Breast epithelium (tissue), 4 donors: ENCODE data around the gene ZNF169. TPM values are rescaled to one million over a fixed set of nuclear protein-coding genes. Genes with fewer than 3 reads are reported as not detected.
"Not testable (repeated sequence)": the region's sequence is repeated elsewhere in the genome, so short reads cannot be mapped to it uniquely, and the experiment has no call there.

Experiments used
- DNase-seq, 2 donors: peaks; one replicate each; pipeline ENCODE4 v3.0.0-alpha.2; 2019; ENCODE audit warnings: low spot score in 2 of 2
- H3K27ac ChIP-seq, 2 donors: fragments of 200-600 bp; sonication (generic) in 1 of 2; one replicate each; pipeline ENCODE4 v1.5.1; 2016 to 2019; ENCODE audit warnings: mild to moderate bottlenecking in 1 of 2
- H3K27me3 ChIP-seq, 2 donors: fragments of 200-600 bp; sonication (generic) in 1 of 2; one replicate each; pipeline versions ENCODE4 v1.5.1 to v1.6.0; 2017 to 2019; ENCODE audit warnings: control low read depth in 1 of 2, mild to moderate bottlenecking in 1 of 2
- H3K36me3 ChIP-seq: fragments of 200-600 bp; one replicate; pipeline ENCODE4 v1.5.1; 2019
- H3K4me1 ChIP-seq, 2 donors: fragments of 200-600 bp; sonication (generic); one replicate each; pipeline ENCODE4 v1.5.1; 2016 to 2019; ENCODE audit warnings: control low read depth in 1 of 2
- H3K4me3 ChIP-seq, 3 donors: fragments of 200-600 bp; sonication (generic); 1 replicate in 2 of 3; 2 replicates in 1 of 3; pipeline ENCODE4 v1.5.1; 2016 to 2019; ENCODE audit warnings: mild to moderate bottlenecking in 3 of 3, moderate library complexity in 2 of 3
- H3K9me3 ChIP-seq, 2 donors: fragments of 200-600 bp; sonication (generic) in 1 of 2; one replicate each; pipeline ENCODE4 v1.5.1; 2016 to 2019; ENCODE audit warnings: control low read depth in 1 of 2
- POLR2A ChIP-seq: fragments of 450-650 bp; IDR thresholded peaks from one replicate; pipeline ENCODE4 v1.6.1; 2016; ENCODE audit warnings: antibody characterized with exemption, mild to moderate bottlenecking, moderate library complexity
- POLR2AphosphoS5 ChIP-seq, 3 donors: sonication (generic); formaldehyde crosslinking; IDR thresholded peaks; one replicate each; pipeline ENCODE4 v1.6.1; 2017; ENCODE audit warnings: antibody characterized with exemption in 3 of 3
- intact Hi-C: fragments of 100-400 bp; cut with DNase I; formaldehyde crosslinking; loops from one replicate; pipeline ENCODE4 v1.15.1; 2023; ENCODE audit warnings: low total_unique reads
- total RNA-seq, 3 donors: library from RNA; depleted of rRNA; stranded (reverse); fragments of >200 nt; gene quantifications; one replicate each; pipeline ENCODE4 v1.1.0, GENCODE V29; 2016
- TF ChIP-seq, protein P1 (sequence below), 3 donors: fragments of 450-650 bp; IDR thresholded peaks; one replicate each; pipeline ENCODE4 v1.5.1; 2016 to 2017; ENCODE audit warnings: antibody characterized with exemption in 3 of 3, mild to moderate bottlenecking in 3 of 3, moderate library complexity in 3 of 3

Gene ZNF169
- total RNA-seq, 3 donors from 2014 or later: 12.6 to 21.6 (median 15.2) TPM

GRCh38 chr9:94222870-94223269, 36.2 kb upstream of the ZNF169 start:
- DNase-seq: no peak
- Histone ChIP-seq H3K36me3 (no peaks in the 10 kb centered on the region), H3K9me3 (peaks cover 0 to 9% of the 10 kb centered on the region in 2 donors), H3K27ac (no peak overlapping the region), H3K27me3 (no peaks in the 10 kb centered on the region), H3K4me3 (no peak overlapping the region), H3K4me1 (no peaks in the 10 kb centered on the region)
- intact Hi-C loops: no loop called here
- no peak for TF ChIP-seq POLR2A

DNA sequence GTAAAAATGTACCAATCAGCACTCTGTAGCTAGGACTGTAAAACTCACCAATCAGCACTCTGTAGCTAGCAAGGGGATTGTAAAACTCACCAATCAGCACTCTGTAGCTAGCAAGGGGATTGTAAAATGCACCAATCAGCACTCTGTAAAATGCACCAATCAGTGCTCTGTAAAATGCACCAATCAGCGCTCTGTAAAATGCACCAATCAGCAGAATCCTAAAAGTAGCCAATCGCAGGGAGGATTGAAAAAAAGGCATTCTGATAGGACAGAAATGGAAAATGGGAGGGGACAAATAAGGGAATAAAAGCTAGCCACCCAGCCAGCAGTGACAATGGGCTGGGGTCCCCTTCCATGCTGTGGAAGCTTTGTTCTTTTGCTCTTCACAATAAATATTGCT, 33.7 kb upstream of the ZNF169 start:
- H3K4me3 ChIP-seq, H3K27ac ChIP-seq, H3K27me3 ChIP-seq, DNase-seq, H3K36me3 ChIP-seq, H3K4me1 ChIP-seq, intact Hi-C loops: not testable (repeated sequence)
- H3K9me3 ChIP-seq: peaks cover 0 to 29% of the 10 kb centered on the region in 2 donors

GRCh38 chr9:94228616-94229015, 30.5 kb upstream of the ZNF169 start:
- H3K4me1 ChIP-seq: no peaks in the 10 kb centered on the region
- TF ChIP-seq, protein P1, sequence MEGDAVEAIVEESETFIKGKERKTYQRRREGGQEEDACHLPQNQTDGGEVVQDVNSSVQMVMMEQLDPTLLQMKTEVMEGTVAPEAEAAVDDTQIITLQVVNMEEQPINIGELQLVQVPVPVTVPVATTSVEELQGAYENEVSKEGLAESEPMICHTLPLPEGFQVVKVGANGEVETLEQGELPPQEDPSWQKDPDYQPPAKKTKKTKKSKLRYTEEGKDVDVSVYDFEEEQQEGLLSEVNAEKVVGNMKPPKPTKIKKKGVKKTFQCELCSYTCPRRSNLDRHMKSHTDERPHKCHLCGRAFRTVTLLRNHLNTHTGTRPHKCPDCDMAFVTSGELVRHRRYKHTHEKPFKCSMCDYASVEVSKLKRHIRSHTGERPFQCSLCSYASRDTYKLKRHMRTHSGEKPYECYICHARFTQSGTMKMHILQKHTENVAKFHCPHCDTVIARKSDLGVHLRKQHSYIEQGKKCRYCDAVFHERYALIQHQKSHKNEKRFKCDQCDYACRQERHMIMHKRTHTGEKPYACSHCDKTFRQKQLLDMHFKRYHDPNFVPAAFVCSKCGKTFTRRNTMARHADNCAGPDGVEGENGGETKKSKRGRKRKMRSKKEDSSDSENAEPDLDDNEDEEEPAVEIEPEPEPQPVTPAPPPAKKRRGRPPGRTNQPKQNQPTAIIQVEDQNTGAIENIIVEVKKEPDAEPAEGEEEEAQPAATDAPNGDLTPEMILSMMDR (IDR thresholded peaks at IDR 0.05): no peak
- TF ChIP-seq POLR2AphosphoS5 (IDR thresholded peaks at IDR 0.05): no peak
- no peak for TF ChIP-seq POLR2A
- no peak for DNase-seq
- H3K27me3 ChIP-seq: no peaks in the 10 kb centered on the region
- no peak overlapping the region for H3K4me3 ChIP-seq
- H3K36me3 ChIP-seq: no peaks in the 10 kb centered on the region
- peaks cover 0 to 29% of the 10 kb centered on the region in 2 donors for H3K9me3 ChIP-seq
- no peak overlapping the region for H3K27ac ChIP-seq
- intact Hi-C loops: no loop called here

GRCh38 chr9:94232428-94232827, 26.7 kb upstream of the ZNF169 start:
- Histone ChIP-seq H3K27me3 (no peaks in the 10 kb centered on the region), H3K27ac (no peak overlapping the region), H3K9me3 (peaks cover 0 to 19% of the 10 kb centered on the region in 2 donors), H3K36me3 (no peaks in the 10 kb centered on the region), H3K4me3 (no peak overlapping the region), H3K4me1 (no peaks in the 10 kb centered on the region)
- intact Hi-C loops: no loop called here
- no peak for DNase-seq
- TF ChIP-seq POLR2AphosphoS5 (IDR thresholded peaks at IDR 0.05): no peak
- no peak for TF ChIP-seq POLR2A
- TF ChIP-seq, protein P1 (IDR thresholded peaks at IDR 0.05): no peak

- DNase-seq, H3K36me3 ChIP-seq, H3K9me3 ChIP-seq, H3K27ac ChIP-seq, intact Hi-C loops, H3K4me3 ChIP-seq, H3K4me1 ChIP-seq, H3K27me3 ChIP-seq: not testable (repeated sequence)
Measured at GRCh38 chr9:94241098-94241497, 18.0 kb upstream of the ZNF169 start.

- Histone ChIP-seq H3K9me3 (no peaks in the 10 kb centered on the region), H3K4me1 (no peaks in the 10 kb centered on the region), H3K36me3 (no peaks in the 10 kb centered on the region), H3K27ac (no peak overlapping the region), H3K4me3 (no peak overlapping the region), H3K27me3 (no peaks in the 10 kb centered on the region)
- no peak for DNase-seq
- intact Hi-C loops: no loop called here
- TF ChIP-seq POLR2A: no peak
- TF ChIP-seq, protein P1 (IDR thresholded peaks at IDR 0.05): no peak
- no peak for TF ChIP-seq POLR2AphosphoS5 (IDR thresholded peaks at IDR 0.05)
Measured at GRCh38 chr9:94245651-94246050, 13.4 kb upstream of the ZNF169 start.

- H3K4me1 ChIP-seq: no peaks in the 10 kb centered on the region
- intact Hi-C loops: no loop called here
- H3K27me3 ChIP-seq: no peaks in the 10 kb centered on the region
- no peaks in the 10 kb centered on the region for H3K36me3 ChIP-seq
- no peaks in the 10 kb centered on the region for H3K9me3 ChIP-seq
- no peak for DNase-seq
- H3K4me3 ChIP-seq: no peak overlapping the region
- TF ChIP-seq, protein P1 (IDR thresholded peaks at IDR 0.05): no peak
- TF ChIP-seq POLR2AphosphoS5 (IDR thresholded peaks at IDR 0.05) (no peak), POLR2A (no peak)
- H3K27ac ChIP-seq: no peak overlapping the region
Measured at GRCh38 chr9:94250456-94250855, 8.6 kb upstream of the ZNF169 start.
